Stimulated activated CD4-positive, alpha-beta T cell treated with anti-CD3 and anti-CD28 coated beads, Interleukin-1b, Interleukin-23, amount 100 ng/mL, for 1 hour (primary cell): ENCODE results near the gene TYW1B.
"Not testable (repeated sequence)": the region's sequence is repeated elsewhere in the genome, so short reads cannot be mapped to it uniquely, and the experiment has no call there.

Source experiments
- DNase-seq, 2 donors: peaks; one replicate each; pipeline ENCODE4 v3.0.0-alpha.2; 2020; ENCODE audit warnings: low read depth in 2 of 2

TYW1B gene

GRCh38 chr7:72753229-72753628 lies 74.8 kb downstream of the TYW1B start:
- not testable (repeated sequence) for DNase-seq

- DNase-seq, result no peak
Observed at GRCh38 chr7:72751978-72752377, 76.0 kb downstream of the TYW1B start.

- DNase-seq, result no peak
Observed at GRCh38 chr7:72751378-72751777, 76.6 kb downstream of the TYW1B start.

GRCh38 chr7:72748649-72749048 lies 79.4 kb downstream of the TYW1B start:
- DNase-seq, result not testable (repeated sequence)

GRCh38 chr7:72744244-72744926 lies 83.6 kb downstream of the TYW1B start:
- DNase-seq, result not testable (repeated sequence)

- not testable (repeated sequence) for DNase-seq
Observed at GRCh38 chr7:72743801-72744200, 84.2 kb downstream of the TYW1B start.

- not testable (repeated sequence) for DNase-seq
Observed at GRCh38 chr7:72739716-72740115, 88.3 kb downstream of the TYW1B start.

GRCh38 chr7:72735855-72736254 lies 92.1 kb downstream of the TYW1B start:
- DNase-seq, result not testable (repeated sequence)

GRCh38 chr7:72730815-72731214 lies 97.2 kb downstream of the TYW1B start:
- DNase-seq, result not testable (repeated sequence)

GRCh38 chr7:72730384-72730783 lies 97.6 kb downstream of the TYW1B start:
- not testable (repeated sequence) for DNase-seq

GRCh38 chr7:72729130-72729529 lies 98.9 kb downstream of the TYW1B start:
- DNase-seq, result not testable (repeated sequence)

GRCh38 chr7:72722694-72723093 lies 105.3 kb downstream of the TYW1B start:
- DNase-seq, result not testable (repeated sequence)

- not testable (repeated sequence) for DNase-seq
Observed at GRCh38 chr7:72720890-72721289, 107.1 kb downstream of the TYW1B start.

- not testable (repeated sequence) for DNase-seq
Observed at GRCh38 chr7:72717252-72717774, 110.7 kb downstream of the TYW1B start.

GRCh38 chr7:72711927-72712326 lies 116.1 kb downstream of the TYW1B start:
- not testable (repeated sequence) for DNase-seq

GRCh38 chr7:72710983-72711382 lies 117.0 kb downstream of the TYW1B start:
- no peak for DNase-seq

- no peak for DNase-seq
Observed at GRCh38 chr7:72709909-72710308, 118.1 kb downstream of the TYW1B start.

GRCh38 chr7:72708371-72709050 lies 119.5 kb downstream of the TYW1B start:
- not testable (repeated sequence) for DNase-seq

- DNase-seq, result no peak
Observed at GRCh38 chr7:72706521-72706920, 121.5 kb downstream of the TYW1B start.

- DNase-seq, result not testable (repeated sequence)
Observed at GRCh38 chr7:72705693-72706092, 122.3 kb downstream of the TYW1B start.

GRCh38 chr7:72704894-72705293 lies 123.1 kb downstream of the TYW1B start:
- no peak for DNase-seq

GRCh38 chr7:72700548-72700947 lies 127.5 kb downstream of the TYW1B start:
- not testable (repeated sequence) for DNase-seq

- DNase-seq, result not testable (repeated sequence)
Observed at GRCh38 chr7:72697066-72697465, 130.9 kb downstream of the TYW1B start.
